NCI-H2171 treated with DMSO at 0.1 percent for 48 hours (cell line): ENCODE results near the gene PCNX2.
"Not testable (repeated sequence)": the region's sequence is repeated elsewhere in the genome, so short reads cannot be mapped to it uniquely, and the experiment has no call there.

ENCODE experiments used
- DNase-seq: peaks from one replicate; lab custom pipeline; 2025; lab: John Stamatoyannopoulos, UW

PCNX2 gene

GRCh38 chr1:233006108-233006507 is 289.4 kb downstream of the PCNX2 start:
- no peak for DNase-seq

GRCh38 chr1:233005703-233006102 is 289.8 kb downstream of the PCNX2 start:
- no peak for DNase-seq

GRCh38 chr1:233005156-233005555 is 290.4 kb downstream of the PCNX2 start:
- no peak for DNase-seq

GRCh38 chr1:233004451-233004850 is 291.1 kb downstream of the PCNX2 start:
- no peak for DNase-seq

GRCh38 chr1:233003638-233004037 is 291.9 kb downstream of the PCNX2 start:
- not testable (repeated sequence) for DNase-seq

- DNase-seq, result no peak
Measured at GRCh38 chr1:232999956-233000625, 295.4 kb downstream of the PCNX2 start.

GRCh38 chr1:232998646-232999045 is 296.9 kb downstream of the PCNX2 start:
- DNase-seq, result no peak

- DNase-seq, result no peak
Measured at GRCh38 chr1:232998138-232998537, 297.4 kb downstream of the PCNX2 start.

GRCh38 chr1:232996143-232996542 is 299.4 kb downstream of the PCNX2 start:
- no peak for DNase-seq

- DNase-seq, result no peak
Measured at GRCh38 chr1:232995189-232995588, 300.3 kb downstream of the PCNX2 start.

- DNase-seq, result no peak
Measured at GRCh38 chr1:232993555-232993954, 302.0 kb downstream of the PCNX2 start.

GRCh38 chr1:232992227-232992626 is 303.3 kb downstream of the PCNX2 start:
- no peak for DNase-seq

GRCh38 chr1:232991238-232991637 is 304.3 kb downstream of the PCNX2 start:
- DNase-seq, result no peak

GRCh38 chr1:232990176-232991128 is 305.1 kb downstream of the PCNX2 start:
- DNase-seq, result no peak

- peak; percentile 88 for DNase-seq
Measured at GRCh38 chr1:232988572-232989040, 306.9 kb downstream of the PCNX2 start.

- no peak for DNase-seq
Measured at GRCh38 chr1:232987774-232988140, 307.8 kb downstream of the PCNX2 start.

- no peak for DNase-seq
Measured at GRCh38 chr1:232987046-232987773, 308.3 kb downstream of the PCNX2 start.

GRCh38 chr1:232986527-232986922 is 309.0 kb downstream of the PCNX2 start:
- DNase-seq, result no peak

GRCh38 chr1:232985882-232986526 is 309.5 kb downstream of the PCNX2 start:
- DNase-seq, result no peak

GRCh38 chr1:232984577-232985425 is 310.7 kb downstream of the PCNX2 start:
- no peak for DNase-seq
